ENCODE results near the gene MYL2.

The MYL2 gene

DNA sequence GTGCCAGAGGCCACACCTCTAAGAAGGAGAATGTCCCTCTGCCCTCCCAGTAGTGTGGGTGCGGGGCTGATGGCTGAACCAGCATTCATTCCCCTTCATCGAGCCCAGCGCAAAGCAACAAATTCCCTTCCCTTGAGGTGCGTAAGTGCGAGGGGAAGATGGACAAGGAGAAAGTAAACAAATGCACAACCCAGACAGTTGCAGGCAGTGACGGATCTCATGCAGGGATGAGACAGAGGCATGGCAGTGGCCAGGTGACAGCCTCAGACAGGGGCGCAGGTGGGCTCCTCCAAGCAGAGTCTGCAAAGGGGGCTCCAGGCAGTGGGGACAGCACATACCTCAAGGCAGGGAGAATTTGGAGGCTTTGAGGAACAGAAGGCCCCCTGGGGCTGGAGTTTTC is 2.3 kb upstream of the MYL2 start:
- no peak overlapping the region for H3K4me3 ChIP-seq (ENCODE audit: low read length)
- DNase-seq (ENCODE audit: low read depth) = no peak
- no peak for TF ChIP-seq CTCF (conservative IDR thresholded peaks at IDR 0.05; ENCODE audit: low read depth, low read length)

GRCh38 chr12:110921262-110921661 is 883 bp upstream of the MYL2 start:
- TF ChIP-seq CTCF (conservative IDR thresholded peaks at IDR 0.05; ENCODE audit: low read depth, low read length) = no peak
- no peak overlapping the region for H3K4me3 ChIP-seq (ENCODE audit: low read length)
- no peak for DNase-seq (ENCODE audit: low read depth)

- no peak for DNase-seq (ENCODE audit: low read depth)
- no peak overlapping the region for H3K4me3 ChIP-seq (ENCODE audit: low read length)
- TF ChIP-seq CTCF (conservative IDR thresholded peaks at IDR 0.05; ENCODE audit: low read depth, low read length) = no peak
Observed at GRCh38 chr12:110919720-110920119, 659 bp downstream of the MYL2 start.

DNA sequence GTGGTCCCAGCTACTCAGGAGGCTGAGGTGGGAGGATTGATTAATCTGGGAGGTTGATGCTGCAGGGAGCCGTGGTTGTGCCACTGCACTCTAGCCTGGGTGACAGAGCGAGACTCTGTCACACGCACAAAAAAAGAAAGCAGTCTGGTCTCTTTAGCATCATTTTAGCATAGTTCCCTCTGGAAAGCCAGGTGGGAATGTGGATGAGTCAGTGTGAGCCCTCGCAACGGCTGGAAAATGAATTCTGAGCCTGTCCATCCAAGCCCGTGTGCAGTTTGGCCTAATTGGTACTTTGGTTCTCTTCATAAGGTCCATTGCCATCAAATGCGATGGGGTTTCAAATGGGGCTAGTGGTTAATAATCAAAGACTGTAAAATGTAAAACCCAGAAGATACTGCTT is 2.4 kb downstream of the MYL2 start:
- TF ChIP-seq CTCF (conservative IDR thresholded peaks at IDR 0.05; ENCODE audit: low read depth, low read length) = no peak
- no peak overlapping the region for H3K4me3 ChIP-seq (ENCODE audit: low read length)
- DNase-seq (ENCODE audit: low read depth) = no peak

GRCh38 chr12:110917467-110917866 is 2.9 kb downstream of the MYL2 start:
- TF ChIP-seq CTCF (conservative IDR thresholded peaks at IDR 0.05; ENCODE audit: low read depth, low read length) = no peak
- DNase-seq (ENCODE audit: low read depth) = no peak
- no peak overlapping the region for H3K4me3 ChIP-seq (ENCODE audit: low read length)

DNA sequence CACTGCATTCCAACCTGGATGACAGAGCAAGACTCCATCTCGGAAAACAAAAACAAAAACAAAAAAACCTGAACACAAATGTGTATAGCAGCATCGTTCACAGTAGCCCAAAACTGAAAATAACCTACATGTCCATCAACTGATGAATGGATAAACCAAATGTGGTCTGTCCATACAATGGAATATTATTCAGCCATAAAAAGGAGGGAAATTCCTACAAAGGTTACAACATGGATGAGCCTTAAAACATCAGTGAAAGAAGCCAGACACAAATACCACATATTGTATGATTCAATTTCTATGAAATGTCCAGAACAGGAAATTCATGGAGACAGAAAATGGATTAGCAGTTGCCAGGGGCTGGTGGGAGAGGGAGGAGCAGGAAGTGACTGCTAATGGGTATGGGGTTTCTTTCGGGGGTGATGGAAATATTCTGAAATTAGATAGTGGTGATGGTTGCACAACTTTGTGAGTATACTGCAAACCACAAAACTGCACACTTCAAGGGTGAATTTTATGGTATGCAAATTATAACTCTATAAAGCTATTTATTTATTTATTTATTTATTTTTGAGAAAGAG is 4.0 kb downstream of the MYL2 start:
- DNase-seq (ENCODE audit: low read depth) = no peak

More for the DNA sequence above, 4.0 kb downstream of the MYL2 start:
- H3K4me3 ChIP-seq (ENCODE audit: low read length) = no peak overlapping the region
- no peak for TF ChIP-seq CTCF (conservative IDR thresholded peaks at IDR 0.05; ENCODE audit: low read depth, low read length)
